Mesendoderm (in vitro differentiated cells): ENCODE data around the gene LRP1.

ENCODE experiments used
- DNase-seq: peaks from one replicate; pipeline ENCODE4 v3.0.0; 2013
- H2AK5ac ChIP-seq: 2 replicates; pipeline ENCODE4 v1.6.1; 2013; ENCODE audit warnings: low read length, inconsistent platforms
- H2BK120ac ChIP-seq: 2 replicates; pipeline ENCODE4 v1.6.1; 2013; ENCODE audit warnings: low read depth, mild to moderate bottlenecking, low read length, moderate library complexity, mixed read lengths
- H2BK15ac ChIP-seq: replicated peaks from 2 replicates; pipeline ENCODE4 v1.6.1; 2013; ENCODE audit warnings: low read depth, mild to moderate bottlenecking, moderate library complexity
- H2BK5ac ChIP-seq: 2 replicates; pipeline ENCODE4 v1.6.1; 2013; ENCODE audit warnings: low read length, inconsistent platforms
- H3K18ac ChIP-seq: 2 replicates; pipeline ENCODE4 v1.6.1; 2013; ENCODE audit warnings: mild to moderate bottlenecking, low read length, mixed read lengths
- H3K23ac ChIP-seq: one replicate; pipeline ENCODE4 v1.6.1; 2013; ENCODE audit warnings: low read length
- H3K27ac ChIP-seq: 2 replicates; pipeline ENCODE4 v1.5.1; 2013; ENCODE audit warnings: low read depth, mild to moderate bottlenecking, inconsistent platforms, low read length, moderate library complexity
- H3K27me3 ChIP-seq: 2 replicates; pipeline ENCODE4 v1.6.1; 2013; ENCODE audit warnings: low read length, control low read depth, mild to moderate bottlenecking, inconsistent platforms; ENCODE audit not compliant: insufficient read depth, poor library complexity
- H3K36me3 ChIP-seq: 2 replicates; pipeline ENCODE4 v1.6.1; 2013; ENCODE audit warnings: low read length, inconsistent platforms; ENCODE audit not compliant: control insufficient read depth, insufficient read depth
- H3K4ac ChIP-seq: one replicate; pipeline ENCODE4 v1.6.1; 2013; ENCODE audit warnings: low read depth, mild to moderate bottlenecking, low read length, moderate library complexity
- H3K4me1 ChIP-seq: 2 replicates; pipeline ENCODE4 v1.6.1; 2013; ENCODE audit warnings: low read depth, low read length, inconsistent platforms; ENCODE audit not compliant: control insufficient read depth
- H3K4me2 ChIP-seq: 2 replicates; pipeline ENCODE4 v1.6.1; 2013; ENCODE audit warnings: low read length
- H3K4me3 ChIP-seq: 2 replicates; pipeline ENCODE4 v1.5.1; 2013; ENCODE audit warnings: mild to moderate bottlenecking, low read length
- H3K56ac ChIP-seq: one replicate; pipeline ENCODE4 v1.6.1; 2013; ENCODE audit warnings: low read length
- H3K79me1 ChIP-seq: 2 replicates; pipeline ENCODE4 v1.6.1; 2013; ENCODE audit warnings: low read length, inconsistent platforms
- H3K79me2 ChIP-seq: 2 replicates; pipeline ENCODE4 v1.6.1; 2013; ENCODE audit warnings: mild to moderate bottlenecking, low read length; ENCODE audit not compliant: control insufficient read depth, insufficient read depth
- H3K9ac ChIP-seq: 2 replicates; pipeline ENCODE4 v1.6.1; 2013; ENCODE audit warnings: low read length, inconsistent platforms
- H4K5ac ChIP-seq: one replicate; pipeline ENCODE4 v1.6.1; 2013; ENCODE audit warnings: low read length
- H4K8ac ChIP-seq: one replicate; pipeline ENCODE4 v1.6.1; 2013; ENCODE audit warnings: low read depth, mild to moderate bottlenecking, control low read depth, low read length, moderate library complexity
- WGBS: extraction: QIAGEN DNeasy Blood & Tissue Kit; methylation state at CpG from one replicate; pipeline ENCODE4 v1.1.7; 2013; ENCODE audit warnings: low lambda C conversion rate, missing lambda C conversion rate; ENCODE audit not compliant: insufficient coverage; ENCODE audit errors: extremely low coverage; 5-methylcytosine and 5-hydroxymethylcytosine counted together

Gene LRP1

DNA sequence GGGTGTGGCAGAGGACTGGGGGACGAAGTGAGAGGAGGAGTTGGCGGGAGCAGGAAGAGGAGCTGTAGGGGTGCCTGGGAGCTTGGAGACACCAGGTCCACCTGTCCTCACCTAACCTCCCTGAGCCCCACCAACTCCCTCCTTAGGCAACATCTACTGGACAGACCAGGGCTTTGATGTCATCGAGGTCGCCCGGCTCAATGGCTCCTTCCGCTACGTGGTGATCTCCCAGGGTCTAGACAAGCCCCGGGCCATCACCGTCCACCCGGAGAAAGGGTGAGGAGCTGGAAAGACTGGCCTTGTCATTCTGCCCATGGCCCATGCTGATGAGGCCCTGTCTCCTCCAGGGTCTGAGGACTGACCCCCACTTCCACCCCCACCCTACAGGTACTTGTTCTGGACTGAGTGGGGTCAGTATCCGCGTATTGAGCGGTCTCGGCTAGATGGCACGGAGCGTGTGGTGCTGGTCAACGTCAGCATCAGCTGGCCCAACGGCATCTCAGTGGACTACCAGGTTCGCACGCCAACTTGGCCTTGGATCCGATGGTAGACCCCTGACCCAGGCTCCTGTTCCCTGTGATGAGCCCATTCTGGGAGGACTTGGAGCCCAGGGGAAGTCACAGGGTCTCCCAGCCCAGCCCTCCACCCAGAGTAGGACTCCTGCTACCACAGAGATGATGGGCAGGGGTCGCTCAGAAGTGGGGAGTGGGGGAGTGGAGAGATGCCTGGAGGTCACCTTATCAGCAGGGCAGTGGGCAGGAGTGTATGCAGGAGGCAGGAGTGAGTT is 55.8 kb downstream of the LRP1 start:
- no peak overlapping the region for H3K4ac ChIP-seq
- H3K4me1 ChIP-seq, result peaks cover 3% of the 10 kb centered on the region
- no peak overlapping the region for H4K5ac ChIP-seq
- WGBS, result no CpG with 5 or more reads among the region's 22 CpGs
- H2BK5ac ChIP-seq, result no peak overlapping the region
- no peaks in the 10 kb centered on the region for H3K79me2 ChIP-seq
- no peaks in the 10 kb centered on the region for H3K79me1 ChIP-seq
- no peak for DNase-seq
- no peak overlapping the region for H3K4me3 ChIP-seq
- no peak overlapping the region for H2AK5ac ChIP-seq
- H3K27me3 ChIP-seq, result no peaks in the 10 kb centered on the region
- no peak overlapping the region for H3K18ac ChIP-seq
- H4K8ac ChIP-seq, result no peak overlapping the region
- H3K36me3 ChIP-seq, result peaks cover 41% of the 10 kb centered on the region
- H3K56ac ChIP-seq, result no peak overlapping the region
- H2BK15ac ChIP-seq, result no peak overlapping the region
- no peak overlapping the region for H3K9ac ChIP-seq
- H3K27ac ChIP-seq, result no peak overlapping the region
- H3K4me2 ChIP-seq, result no peak overlapping the region
- H2BK120ac ChIP-seq, result no peak overlapping the region
- no peak overlapping the region for H3K23ac ChIP-seq

DNA sequence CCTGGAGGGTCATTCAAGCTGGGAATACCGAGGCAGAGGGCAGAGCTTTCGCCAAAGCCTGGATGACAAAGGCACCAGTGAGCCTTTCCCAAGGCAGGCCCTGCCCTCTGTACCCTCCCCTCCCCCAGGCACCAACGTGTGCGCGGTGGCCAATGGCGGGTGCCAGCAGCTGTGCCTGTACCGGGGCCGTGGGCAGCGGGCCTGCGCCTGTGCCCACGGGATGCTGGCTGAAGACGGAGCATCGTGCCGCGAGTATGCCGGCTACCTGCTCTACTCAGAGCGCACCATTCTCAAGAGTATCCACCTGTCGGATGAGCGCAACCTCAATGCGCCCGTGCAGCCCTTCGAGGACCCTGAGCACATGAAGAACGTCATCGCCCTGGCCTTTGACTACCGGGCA is 57.1 kb downstream of the LRP1 start:
- H3K79me2 ChIP-seq, result no peaks in the 10 kb centered on the region
- H3K56ac ChIP-seq, result no peak overlapping the region
- no CpG with 5 or more reads among the region's 25 CpGs for WGBS

DNA sequence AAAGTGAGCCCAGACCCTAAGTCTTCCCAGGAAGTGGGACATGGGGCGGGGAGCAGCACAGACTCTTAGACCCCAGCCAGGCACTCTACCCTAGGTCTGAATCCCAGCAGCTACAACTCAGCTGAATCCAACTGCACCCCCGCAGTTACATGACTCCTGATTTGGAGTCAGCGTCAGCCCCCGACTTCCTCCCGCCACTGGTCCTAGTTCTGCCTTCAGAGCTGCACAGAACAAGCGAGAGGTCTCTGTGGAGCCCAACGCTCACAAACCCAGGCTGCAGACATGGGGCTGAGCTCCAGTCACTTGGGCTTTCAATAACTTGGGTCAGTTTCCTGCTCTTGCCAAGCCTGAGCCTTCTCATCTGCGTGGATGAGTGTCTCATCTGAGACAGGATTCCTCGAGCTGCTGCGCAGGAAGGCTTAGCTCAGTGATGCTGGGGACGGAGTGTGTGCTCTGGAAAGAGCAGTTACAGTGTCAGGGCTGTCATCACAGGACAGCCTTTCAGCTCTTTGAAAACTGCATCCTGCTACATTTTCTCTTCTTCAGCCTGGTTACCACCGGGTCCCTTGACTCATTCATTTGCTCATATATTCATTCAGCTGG is 57.7 kb downstream of the LRP1 start:
- no peak for DNase-seq
- H3K4me1 ChIP-seq, result peaks cover 3% of the 10 kb centered on the region
- H3K4ac ChIP-seq, result no peak overlapping the region
- H3K4me2 ChIP-seq, result no peak overlapping the region
- H3K23ac ChIP-seq, result no peak overlapping the region
- H2BK5ac ChIP-seq, result no peak overlapping the region
- no peaks in the 10 kb centered on the region for H3K79me2 ChIP-seq
- no peak overlapping the region for H4K8ac ChIP-seq
- H3K27me3 ChIP-seq, result no peaks in the 10 kb centered on the region
- no peak overlapping the region for H2AK5ac ChIP-seq
- no peak overlapping the region for H2BK15ac ChIP-seq
- H3K27ac ChIP-seq, result no peak overlapping the region
- H2BK120ac ChIP-seq, result no peak overlapping the region
- H3K79me1 ChIP-seq, result no peaks in the 10 kb centered on the region
- no peak overlapping the region for H3K4me3 ChIP-seq
- no peak overlapping the region for H4K5ac ChIP-seq
- H3K36me3 ChIP-seq, result peaks cover 38% of the 10 kb centered on the region
- no peak overlapping the region for H3K56ac ChIP-seq
- H3K9ac ChIP-seq, result no peak overlapping the region
- H3K18ac ChIP-seq, result no peak overlapping the region
- WGBS, result no CpG with 5 or more reads among the region's 12 CpGs

More for the DNA sequence above, 57.1 kb downstream of the LRP1 start:
- Histone ChIP-seq H2BK120ac (no peak overlapping the region), H3K23ac (no peak overlapping the region), H3K36me3 (peaks cover 41% of the 10 kb centered on the region), H2BK15ac (no peak overlapping the region), H3K79me1 (no peaks in the 10 kb centered on the region), H3K4ac (no peak overlapping the region), H3K27me3 (no peaks in the 10 kb centered on the region), H3K4me2 (no peak overlapping the region), H2BK5ac (no peak overlapping the region), H3K4me3 (no peak overlapping the region), H4K5ac (no peak overlapping the region), H3K18ac (no peak overlapping the region), H4K8ac (no peak overlapping the region), H2AK5ac (no peak overlapping the region), H3K9ac (no peak overlapping the region), H3K27ac (no peak overlapping the region), H3K4me1 (peaks cover 3% of the 10 kb centered on the region)
- DNase-seq, result no peak

- no peak overlapping the region for H4K8ac ChIP-seq
- H3K79me1 ChIP-seq, result no peaks in the 10 kb centered on the region
- H2BK120ac ChIP-seq, result no peak overlapping the region
- no peak overlapping the region for H3K4ac ChIP-seq
- no peak overlapping the region for H2BK5ac ChIP-seq
- H3K4me1 ChIP-seq, result no peaks in the 10 kb centered on the region
- H2BK15ac ChIP-seq, result no peak overlapping the region
- H3K27me3 ChIP-seq, result no peaks in the 10 kb centered on the region
- H3K79me2 ChIP-seq, result no peaks in the 10 kb centered on the region
- DNase-seq, result no peak
- no peak overlapping the region for H3K18ac ChIP-seq
- no peak overlapping the region for H2AK5ac ChIP-seq
- H3K4me2 ChIP-seq, result no peak overlapping the region
- no CpG with 5 or more reads among the region's 21 CpGs for WGBS
- no peak overlapping the region for H3K27ac ChIP-seq
- no peak overlapping the region for H3K56ac ChIP-seq
- H3K4me3 ChIP-seq, result no peak overlapping the region
- peaks cover 48% of the 10 kb centered on the region for H3K36me3 ChIP-seq
- H4K5ac ChIP-seq, result no peak overlapping the region
- H3K9ac ChIP-seq, result no peak overlapping the region
- no peak overlapping the region for H3K23ac ChIP-seq
These were observed 59.2 kb downstream of the LRP1 start for GRCh38 chr12:57187222-57188089.

- H3K9ac ChIP-seq, result no peak overlapping the region
- H3K4me3 ChIP-seq, result no peak overlapping the region
- no peak overlapping the region for H3K4ac ChIP-seq
- no peak overlapping the region for H4K8ac ChIP-seq
- no peaks in the 10 kb centered on the region for H3K79me1 ChIP-seq
- no peak overlapping the region for H4K5ac ChIP-seq
- H3K18ac ChIP-seq, result no peak overlapping the region
- H3K27me3 ChIP-seq, result no peaks in the 10 kb centered on the region
- no peaks in the 10 kb centered on the region for H3K79me2 ChIP-seq
- WGBS, result no CpG with 5 or more reads among the region's 8 CpGs
- no peak overlapping the region for H2BK5ac ChIP-seq
- peaks cover 53% of the 10 kb centered on the region for H3K36me3 ChIP-seq
- no peak overlapping the region for H2BK120ac ChIP-seq
- no peak overlapping the region for H3K23ac ChIP-seq
- no peak overlapping the region for H3K4me2 ChIP-seq
- no peaks in the 10 kb centered on the region for H3K4me1 ChIP-seq
- no peak overlapping the region for H2AK5ac ChIP-seq
- H3K27ac ChIP-seq, result no peak overlapping the region
- no peak overlapping the region for H2BK15ac ChIP-seq
- no peak for DNase-seq
- no peak overlapping the region for H3K56ac ChIP-seq
These were observed 59.8 kb downstream of the LRP1 start for GRCh38 chr12:57188090-57188425.
